Measurements from ENCODE around the gene STUB1.

Gene STUB1

GRCh38 chr16:714558-715476 is 34.6 kb downstream of the STUB1 start, which contains the start of gene METRN:
TSS of gene METRN (plus strand) at chr16:715118. CDS start at chr16:715290, 172 bp downstream.
- DNase-seq = no peak

DNA sequence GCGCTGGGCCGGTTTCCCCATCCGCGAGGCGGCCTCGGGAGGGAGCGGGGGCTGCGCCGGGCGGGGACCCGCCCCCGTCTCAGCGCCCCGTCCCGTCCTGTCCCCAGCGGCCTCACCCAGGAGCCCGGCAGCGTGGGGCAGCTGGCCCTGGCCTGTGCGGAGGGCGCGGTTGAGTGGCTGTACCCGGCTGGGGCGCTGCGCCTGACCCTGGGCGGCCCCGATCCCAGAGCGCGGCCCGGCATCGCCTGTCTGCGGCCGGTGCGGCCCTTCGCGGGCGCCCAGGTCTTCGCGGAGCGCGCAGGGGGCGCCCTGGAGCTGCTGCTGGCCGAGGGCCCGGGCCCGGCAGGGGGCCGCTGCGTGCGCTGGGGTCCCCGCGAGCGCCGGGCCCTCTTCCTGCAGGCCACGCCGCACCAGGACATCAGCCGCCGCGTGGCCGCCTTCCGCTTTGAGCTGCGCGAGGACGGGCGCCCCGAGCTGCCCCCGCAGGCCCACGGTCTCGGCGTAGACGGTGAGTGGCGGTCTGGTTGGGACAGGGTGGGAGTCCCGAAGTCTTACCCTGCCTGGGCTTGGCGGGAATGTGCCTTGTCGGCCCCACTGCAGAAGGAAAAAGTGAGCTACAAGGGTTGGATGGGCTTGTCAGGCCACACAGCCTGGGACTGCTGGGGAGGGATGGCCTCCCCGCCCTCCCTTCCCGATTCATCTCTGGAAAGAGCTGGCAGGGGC is 35.4 kb downstream of the STUB1 start:
- no peak for DNase-seq

GRCh38 chr16:716200-716568 is 36.0 kb downstream of the STUB1 start:
- DNase-seq = no peak

DNA sequence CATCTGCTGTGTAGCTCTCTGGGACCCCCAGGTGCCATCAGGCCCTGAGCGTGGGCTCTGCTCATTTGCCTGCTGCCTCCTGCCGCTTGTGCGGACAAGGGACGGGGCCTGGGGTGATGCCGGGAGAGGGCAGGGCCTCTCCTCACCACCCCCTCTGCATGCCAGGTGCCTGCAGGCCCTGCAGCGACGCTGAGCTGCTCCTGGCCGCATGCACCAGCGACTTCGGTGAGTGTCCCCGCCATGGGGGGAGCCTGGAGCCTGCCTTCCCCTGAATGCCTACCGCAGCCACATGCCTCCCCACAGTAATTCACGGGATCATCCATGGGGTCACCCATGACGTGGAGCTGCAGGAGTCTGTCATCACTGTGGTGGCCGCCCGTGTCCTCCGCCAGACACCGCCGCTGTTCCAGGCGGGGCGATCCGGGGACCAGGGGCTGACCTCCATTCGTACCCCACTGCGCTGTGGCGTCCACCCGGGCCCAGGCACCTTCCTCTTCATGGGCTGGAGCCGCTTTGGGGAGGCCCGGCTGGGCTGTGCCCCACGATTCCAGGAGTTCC is 36.6 kb downstream of the STUB1 start:
- DNase-seq = no peak

DNA sequence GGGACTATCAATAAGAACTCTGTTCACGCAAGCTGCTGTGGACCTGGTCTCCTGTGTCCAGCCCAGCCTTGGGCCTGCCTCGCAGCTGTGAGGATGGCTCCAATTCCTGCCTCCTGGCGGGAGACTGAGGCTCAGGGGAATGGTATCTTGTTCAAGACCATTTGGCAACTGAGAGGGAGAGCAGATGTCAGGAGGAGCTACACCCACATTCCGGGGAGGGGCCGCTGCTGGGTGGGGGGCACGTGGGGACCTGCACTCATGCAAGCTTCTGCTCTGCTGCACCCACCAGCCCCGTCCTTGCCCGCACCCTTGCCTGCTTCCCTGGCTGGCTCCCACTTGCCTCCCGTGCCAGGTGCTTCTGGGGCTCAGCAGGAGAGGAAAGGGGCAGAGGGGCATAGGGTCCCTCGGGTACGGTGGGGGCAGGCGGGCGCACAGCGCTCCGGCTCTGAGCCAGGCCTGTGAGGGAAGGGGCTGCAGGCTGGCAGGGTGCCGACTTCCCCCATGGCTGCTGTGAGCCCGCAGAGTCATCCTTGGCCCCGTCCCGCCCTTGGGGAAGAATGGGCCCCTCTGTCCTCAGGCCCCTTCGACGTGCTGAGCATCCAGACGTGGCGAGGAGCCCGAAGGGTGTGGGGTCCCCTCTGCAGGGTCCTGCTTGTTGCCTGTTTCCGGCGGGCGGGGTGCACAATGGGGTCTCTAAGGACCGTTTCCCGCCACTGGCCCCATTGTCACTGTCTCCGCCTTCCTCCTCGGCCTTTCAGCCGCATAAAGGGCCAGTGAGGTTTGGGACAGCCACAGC is 37.4 kb downstream of the STUB1 start:
- DNase-seq = no peak

- DNase-seq = no peak
These were observed 38.2 kb downstream of the STUB1 start for GRCh38 chr16:718389-718788.

DNA sequence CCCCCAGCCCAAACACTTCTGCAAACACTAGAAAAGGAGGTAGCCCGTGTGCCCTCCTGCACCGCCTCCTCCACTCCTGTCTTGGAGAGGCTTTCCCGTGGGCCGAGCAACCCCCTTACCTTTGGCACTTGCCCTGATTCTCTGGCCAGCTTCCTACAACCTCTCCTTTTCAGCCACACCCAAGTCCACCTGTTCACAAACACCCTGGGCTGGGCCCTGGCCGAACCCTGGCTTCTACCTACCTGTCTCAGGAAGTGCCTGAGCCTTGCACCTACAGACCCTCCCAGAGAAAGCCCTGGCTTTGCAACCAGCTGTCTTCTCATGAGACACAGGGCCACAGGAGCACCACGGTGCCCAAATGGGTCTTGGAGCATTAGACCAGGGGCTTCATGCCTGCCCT is 38.7 kb downstream of the STUB1 start:
- DNase-seq = no peak

DNA sequence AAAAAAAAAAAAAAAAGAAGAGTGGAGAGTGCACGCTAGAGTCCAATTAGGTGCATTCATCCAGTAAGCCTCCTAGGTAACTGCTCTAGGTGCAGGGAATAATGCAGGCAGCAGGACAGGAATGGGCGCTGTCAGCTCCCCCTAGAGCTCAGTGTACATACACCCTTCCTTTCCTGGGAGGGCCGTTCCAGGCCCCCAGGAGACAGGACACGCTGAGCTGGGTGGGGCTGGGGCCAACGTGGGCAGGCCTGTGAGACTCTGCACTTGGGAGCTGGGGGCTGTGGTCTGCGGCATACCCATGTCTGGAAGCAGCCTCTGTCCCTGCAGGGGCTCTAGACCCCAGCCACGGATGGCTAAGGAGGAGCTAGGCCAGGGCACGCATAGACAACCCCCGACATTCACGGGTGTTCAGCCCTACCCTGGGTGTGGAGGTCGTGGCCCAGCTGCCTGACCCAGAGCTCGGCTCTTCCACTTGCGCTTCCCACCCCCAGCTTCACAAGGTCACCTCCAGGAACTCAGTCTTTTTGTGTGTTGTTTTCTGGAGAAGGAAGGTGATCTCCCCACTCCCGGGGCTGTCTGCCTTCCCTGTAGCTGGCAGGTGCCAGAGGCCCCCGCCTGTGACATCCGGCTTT is 39.7 kb downstream of the STUB1 start:
- no peak for DNase-seq

GRCh38 chr16:720447-720989 is 40.3 kb downstream of the STUB1 start:
- DNase-seq = no peak

- no peak for DNase-seq
These were observed 41.0 kb downstream of the STUB1 start, which contains the start of gene ANTKMT for GRCh38 chr16:720990-721764. TSS of gene ANTKMT (plus strand) at chr16:721146. CDS start at chr16:721275, 129 bp downstream.

DNA sequence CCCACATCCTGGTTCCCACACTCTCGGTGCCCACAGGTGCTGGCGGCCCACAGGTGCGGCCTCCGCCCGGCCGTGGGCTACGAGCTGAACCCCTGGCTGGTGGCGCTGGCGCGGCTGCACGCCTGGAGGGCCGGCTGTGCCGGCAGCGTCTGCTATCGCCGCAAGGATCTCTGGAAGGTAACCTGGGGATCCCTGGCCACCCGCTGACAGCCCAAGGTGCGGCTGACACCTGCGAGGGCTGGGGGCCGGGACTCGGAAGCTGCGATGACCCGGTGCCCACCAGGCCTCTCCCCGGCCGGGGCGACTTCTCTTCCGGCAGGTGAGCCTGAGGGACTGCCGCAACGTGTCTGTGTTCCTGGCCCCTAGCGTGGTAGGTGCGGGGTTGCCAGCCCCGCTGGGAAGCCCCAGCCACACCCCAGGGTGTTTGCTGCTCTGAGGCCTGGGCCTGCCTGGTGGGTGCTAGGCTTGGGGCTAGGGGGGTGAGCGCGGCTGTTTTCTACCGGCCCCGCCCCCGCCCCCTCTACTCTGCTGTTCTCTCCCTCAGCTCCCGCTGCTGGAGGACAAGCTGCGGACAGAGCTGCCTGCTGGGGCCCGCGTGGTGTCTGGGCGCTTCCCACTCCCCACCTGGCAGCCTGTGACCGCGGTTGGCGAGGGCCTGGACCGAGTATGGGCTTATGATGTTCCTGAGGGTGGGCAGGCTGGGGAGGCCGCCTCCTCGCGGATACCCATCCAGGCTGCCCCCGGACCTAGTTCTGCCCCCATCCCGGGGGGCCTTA is 41.7 kb downstream of the STUB1 start:
- no peak for DNase-seq

DNA sequence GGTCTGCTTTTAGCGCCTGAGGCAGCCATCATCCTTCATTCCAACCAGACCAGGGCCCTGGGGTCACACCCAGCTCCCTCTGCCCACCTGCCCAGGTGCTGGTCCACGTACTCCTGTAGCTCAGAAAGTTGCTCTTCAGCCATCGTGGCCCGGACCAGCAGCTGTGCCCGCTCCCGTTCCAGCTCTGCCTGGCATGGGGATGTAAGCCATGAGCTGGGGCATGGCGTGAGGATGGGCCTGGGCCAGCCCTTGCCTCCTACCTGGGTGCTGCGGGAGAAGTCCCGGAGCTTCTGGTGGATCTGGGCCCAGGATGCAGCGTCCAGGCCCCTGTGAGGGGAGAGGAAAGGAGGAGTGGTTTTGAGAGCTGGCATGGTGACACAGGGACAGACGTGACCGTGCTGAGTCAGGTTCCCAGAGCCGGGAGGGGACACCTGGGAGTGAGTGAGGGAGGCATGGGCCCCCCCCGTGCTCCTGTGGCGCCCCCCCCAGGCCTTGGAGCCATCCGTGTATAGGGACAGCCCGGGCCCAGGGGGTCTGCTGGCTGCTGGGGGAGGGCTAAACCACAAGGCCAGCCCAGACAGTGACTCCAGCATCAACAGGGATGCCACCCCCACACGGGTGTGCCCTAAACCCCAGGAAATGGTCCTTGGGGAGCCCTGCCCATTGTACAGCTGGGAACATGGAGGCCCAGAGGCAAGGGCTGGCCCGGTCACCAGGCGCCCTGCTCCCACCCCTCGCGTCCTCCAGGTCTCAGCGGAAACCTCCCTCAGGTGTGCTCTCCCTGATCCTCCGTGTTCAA is 42.8 kb downstream of the STUB1 start:
- DNase-seq = no peak

- no peak for DNase-seq
These were observed 43.5 kb downstream of the STUB1 start for GRCh38 chr16:723695-724094.

DNA sequence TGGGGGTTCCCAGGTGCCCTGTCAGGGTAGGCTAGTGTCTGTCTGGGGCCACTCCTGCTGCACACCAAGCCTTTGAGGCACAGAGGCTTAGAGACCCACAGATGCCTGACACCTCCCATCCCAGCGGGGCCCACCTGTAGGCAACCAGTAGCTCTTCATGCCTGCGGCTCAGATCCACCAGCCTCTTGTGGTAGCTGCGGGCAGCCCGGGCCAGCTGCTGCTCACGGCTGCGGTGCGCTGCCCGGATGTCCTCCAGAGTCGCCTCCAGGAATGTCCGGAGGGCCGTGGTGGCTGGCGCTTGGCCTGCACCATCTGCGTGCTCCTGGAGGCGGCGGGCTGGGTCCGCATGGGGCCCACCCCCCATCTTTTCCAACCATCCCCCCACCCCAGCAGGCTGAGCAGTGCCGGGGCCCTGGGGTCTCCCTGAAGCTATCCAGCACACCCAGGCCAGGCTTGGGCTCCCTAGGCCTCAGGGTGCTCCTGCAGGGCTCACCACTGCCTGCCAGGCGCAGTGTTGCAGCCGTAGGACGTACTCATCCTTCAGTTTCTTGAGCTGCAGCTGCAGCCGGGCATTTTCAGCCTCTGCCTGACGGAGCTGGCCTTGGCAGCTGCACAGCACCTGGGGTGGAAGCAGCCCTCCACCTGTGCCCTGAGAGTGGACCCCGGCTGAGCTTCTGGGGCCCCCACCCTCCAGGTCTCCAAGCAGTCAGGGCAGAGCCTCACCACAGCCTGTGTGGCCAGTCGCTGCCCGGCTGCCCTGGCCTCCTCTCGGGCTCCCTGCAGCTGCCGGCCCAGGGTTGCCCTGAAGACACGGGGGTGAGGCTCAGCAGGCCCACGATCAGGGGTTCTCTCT is 44.2 kb downstream of the STUB1 start:
- no peak for DNase-seq

DNA sequence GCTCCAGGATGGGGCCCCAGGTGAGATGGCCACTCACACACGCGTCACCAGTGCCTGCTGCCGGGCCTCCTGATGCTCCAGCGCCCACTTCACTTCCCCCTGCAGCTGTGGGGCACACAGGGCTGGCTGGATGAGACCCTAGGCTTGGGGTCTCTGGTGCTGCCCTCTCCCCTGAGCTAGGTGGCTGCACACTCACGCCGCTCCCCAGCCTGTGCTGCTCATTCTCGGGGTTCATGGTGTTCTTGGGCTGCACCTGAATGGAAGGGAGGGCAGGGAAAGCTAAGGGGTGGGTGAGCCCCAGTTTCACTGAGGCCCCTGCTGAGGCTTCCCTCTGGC is 44.8 kb downstream of the STUB1 start:
- DNase-seq = no peak

- DNase-seq = no peak
These were observed 45.4 kb downstream of the STUB1 start for GRCh38 chr16:725463-726187.

DNA sequence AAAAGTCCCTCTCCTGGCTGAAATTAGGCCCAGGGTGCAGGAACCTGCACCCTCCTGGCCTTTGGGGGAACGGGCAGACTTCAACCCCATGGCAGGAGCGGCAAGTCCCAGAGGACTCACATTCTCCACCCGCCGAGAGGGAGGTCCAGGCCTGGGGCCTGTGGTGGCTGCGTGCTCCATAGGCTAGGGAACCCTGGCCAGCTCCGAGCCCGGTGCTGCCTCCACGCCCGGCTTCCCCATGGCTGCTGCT is 45.9 kb downstream of the STUB1 start:
- DNase-seq = no peak
